Astrocyte of the spinal cord (primary cell): ENCODE data around the gene LAMC3.

ENCODE experiments used
- DNase-seq: peaks from one replicate; pipeline ENCODE4 v3.0.0; 2011; ENCODE audit warnings: low read depth, low spot score
- H3K4me3 ChIP-seq: 2 replicates; pipeline ENCODE4 v1.5.1; 2011; ENCODE audit warnings: low read depth, mild to moderate bottlenecking, low read length, moderate library complexity
- in situ Hi-C: cut with HindIII; loops from 2 replicates; pipeline ENCODE4 v1.10.0; 2017; ENCODE audit warnings: low sequenced_read_pairs
- TF ChIP-seq, protein P1 (sequence below): IDR thresholded peaks from 2 replicates; pipeline ENCODE4 v1.5.1; 2012; ENCODE audit warnings: low read depth, mild to moderate bottlenecking, low read length, inconsistent platforms

The LAMC3 gene

DNA sequence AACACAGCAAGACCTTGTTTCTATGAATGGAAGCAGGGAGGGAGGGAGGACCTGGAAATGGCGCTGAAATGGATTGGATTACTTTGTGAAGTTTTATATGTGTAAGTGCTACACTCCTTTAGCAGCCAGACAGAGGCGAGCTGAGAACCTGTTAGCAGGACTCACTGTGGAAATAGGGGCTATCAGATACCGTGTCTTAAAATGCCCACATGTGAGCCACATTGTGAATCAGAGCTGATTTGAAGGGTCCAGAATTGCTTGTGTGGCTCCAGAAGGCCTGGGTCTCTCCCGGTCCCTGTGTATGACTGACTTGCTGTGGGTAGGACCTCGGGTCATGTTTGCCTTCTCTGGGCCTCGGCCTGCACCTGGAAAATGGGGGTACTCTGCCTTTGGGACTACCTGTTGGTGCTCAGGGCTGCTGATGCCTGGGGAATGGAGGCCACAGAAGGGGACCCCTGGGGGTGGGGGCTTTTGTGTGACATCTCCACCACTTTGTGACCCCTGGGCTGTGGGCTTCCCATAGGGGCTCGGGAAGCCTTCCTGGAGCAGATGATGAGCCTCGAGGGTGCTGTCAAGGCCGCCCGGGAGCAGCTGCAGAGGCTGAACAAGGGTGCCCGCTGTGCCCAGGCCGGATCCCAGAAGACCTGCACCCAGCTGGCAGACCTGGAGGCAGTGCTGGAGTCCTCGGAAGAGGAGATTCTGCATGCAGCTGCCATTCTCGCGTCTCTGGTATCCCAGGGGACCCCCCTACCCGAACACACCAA is 63.3 kb downstream of the LAMC3 start:
- no peak overlapping the region for H3K4me3 ChIP-seq
- in situ Hi-C loops = no loop called here
- no peak for DNase-seq
- TF ChIP-seq, protein P1, sequence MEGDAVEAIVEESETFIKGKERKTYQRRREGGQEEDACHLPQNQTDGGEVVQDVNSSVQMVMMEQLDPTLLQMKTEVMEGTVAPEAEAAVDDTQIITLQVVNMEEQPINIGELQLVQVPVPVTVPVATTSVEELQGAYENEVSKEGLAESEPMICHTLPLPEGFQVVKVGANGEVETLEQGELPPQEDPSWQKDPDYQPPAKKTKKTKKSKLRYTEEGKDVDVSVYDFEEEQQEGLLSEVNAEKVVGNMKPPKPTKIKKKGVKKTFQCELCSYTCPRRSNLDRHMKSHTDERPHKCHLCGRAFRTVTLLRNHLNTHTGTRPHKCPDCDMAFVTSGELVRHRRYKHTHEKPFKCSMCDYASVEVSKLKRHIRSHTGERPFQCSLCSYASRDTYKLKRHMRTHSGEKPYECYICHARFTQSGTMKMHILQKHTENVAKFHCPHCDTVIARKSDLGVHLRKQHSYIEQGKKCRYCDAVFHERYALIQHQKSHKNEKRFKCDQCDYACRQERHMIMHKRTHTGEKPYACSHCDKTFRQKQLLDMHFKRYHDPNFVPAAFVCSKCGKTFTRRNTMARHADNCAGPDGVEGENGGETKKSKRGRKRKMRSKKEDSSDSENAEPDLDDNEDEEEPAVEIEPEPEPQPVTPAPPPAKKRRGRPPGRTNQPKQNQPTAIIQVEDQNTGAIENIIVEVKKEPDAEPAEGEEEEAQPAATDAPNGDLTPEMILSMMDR = no peak

DNA sequence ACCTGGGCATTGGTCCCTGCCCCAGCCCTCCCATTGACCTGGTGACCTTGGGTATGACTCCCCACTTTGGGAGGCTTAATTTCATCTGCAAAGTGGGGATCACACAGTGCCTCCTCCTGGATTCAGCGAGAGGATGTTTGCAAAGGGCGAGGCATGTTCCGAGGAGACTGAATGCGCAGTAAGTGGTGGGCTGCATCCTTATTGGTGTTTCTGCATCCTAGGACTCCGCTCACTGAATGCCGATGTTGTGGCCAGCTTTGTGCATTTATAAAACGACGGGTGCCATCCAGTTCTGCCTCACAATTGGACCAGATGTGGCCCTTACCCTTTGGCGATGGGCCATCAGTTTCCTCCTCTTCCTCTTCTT is 63.9 kb downstream of the LAMC3 start:
- DNase-seq = no peak
- H3K4me3 ChIP-seq = no peak overlapping the region
- TF ChIP-seq, protein P1 = no peak
- in situ Hi-C loops = no loop called here

DNA sequence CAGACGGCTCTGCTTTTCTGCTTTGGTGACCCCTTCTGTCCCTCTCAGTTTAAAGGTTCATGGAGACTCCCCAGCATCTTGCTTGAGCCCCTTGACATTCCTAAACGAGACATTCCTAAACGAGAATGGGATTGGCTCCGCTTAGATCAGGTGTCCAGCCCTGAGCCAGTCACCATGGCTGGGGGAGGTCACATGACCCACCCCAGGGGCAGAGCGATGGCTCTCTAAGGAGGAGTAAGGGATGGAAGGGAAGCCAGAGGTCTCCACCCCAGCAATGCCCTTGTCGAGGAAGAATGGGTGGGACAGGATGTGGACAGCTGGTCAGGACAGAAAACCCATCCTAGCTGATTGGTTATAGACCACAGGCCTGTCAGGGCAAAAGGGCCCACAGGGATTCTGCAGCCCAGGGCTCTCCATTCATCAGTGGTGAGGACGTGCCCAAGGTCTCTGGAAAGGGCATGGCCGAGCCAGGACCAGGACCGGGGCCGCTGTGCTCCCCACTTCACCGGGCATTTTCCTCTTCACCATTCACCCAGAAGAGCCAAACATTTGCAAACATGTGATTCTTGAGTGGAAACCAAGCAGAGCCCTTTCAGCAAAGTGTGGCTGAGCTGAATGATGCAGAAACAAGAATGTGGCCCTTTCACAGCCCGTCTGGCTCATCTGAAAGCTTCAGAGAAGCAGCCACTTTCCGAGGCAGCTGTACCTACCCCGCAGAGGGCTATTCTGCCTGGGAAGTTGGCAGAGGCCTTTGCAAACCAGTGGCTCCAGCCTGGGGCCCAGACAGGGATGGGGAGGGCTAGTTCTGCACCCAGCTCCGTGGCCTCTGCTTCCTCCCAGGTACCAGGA is 67.6 kb downstream of the LAMC3 start:
- no peak for DNase-seq
- H3K4me3 ChIP-seq = no peak overlapping the region
- in situ Hi-C loops = no loop called here
- TF ChIP-seq, protein P1 = no peak

GRCh38 chr9:131078427-131079366 is 69.7 kb downstream of the LAMC3 start:
- in situ Hi-C loops = no loop called here
- no peak for DNase-seq
- H3K4me3 ChIP-seq = no peak overlapping the region
- TF ChIP-seq, protein P1 = no peak

GRCh38 chr9:131080589-131080988 is 71.6 kb downstream of the LAMC3 start:
- in situ Hi-C loops = no loop called here
- no peak for DNase-seq
- no peak overlapping the region for H3K4me3 ChIP-seq
- TF ChIP-seq, protein P1 = no peak

DNA sequence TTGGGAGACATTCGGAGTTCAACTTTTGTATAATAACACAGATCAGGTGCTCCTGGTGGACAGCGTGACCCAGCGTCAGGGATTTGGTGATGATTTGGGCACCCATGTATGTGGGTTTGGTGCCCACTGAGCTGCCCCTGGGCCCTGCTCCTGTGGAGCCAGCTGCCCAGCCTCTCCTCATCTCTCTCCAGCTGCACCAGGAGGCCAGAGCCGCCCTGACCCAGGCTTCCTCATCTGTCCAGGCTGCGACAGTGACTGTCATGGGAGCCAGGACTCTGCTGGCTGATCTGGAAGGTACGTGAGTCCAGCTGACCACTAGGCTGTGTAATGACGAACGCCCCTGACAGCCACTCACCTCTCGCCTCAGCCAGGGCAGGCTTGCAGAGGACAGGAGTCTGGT is 72.9 kb downstream of the LAMC3 start:
- in situ Hi-C loops = no loop called here
- no peak overlapping the region for H3K4me3 ChIP-seq
- DNase-seq = no peak
- TF ChIP-seq, protein P1 = no peak
